PFSK-1 (cell line): ENCODE data around the gene PDCD11.

ENCODE experiments used
- POLR2AphosphoS5 ChIP-seq: IDR thresholded peaks from 2 replicates; pipeline ENCODE4 v1.6.1; 2012; ENCODE audit warnings: low read depth, mild to moderate bottlenecking, control low read depth, low read length, moderate library complexity
- REST ChIP-seq, 2 experiments: IDR thresholded peaks; 2 replicates each; pipeline versions ENCODE4 v1.6.1 to v1.8.0; 2011 to 2012; ENCODE audit warnings: low read depth in 2 of 2, low read length in 2 of 2, control low read depth in 1 of 2, inconsistent platforms in 1 of 2, mild to moderate bottlenecking in 1 of 2, moderate library complexity in 1 of 2; ENCODE audit not compliant: insufficient read depth in 1 of 2
- TAF1 ChIP-seq: IDR thresholded peaks from 2 replicates; pipeline ENCODE4 v1.6.1; 2012; ENCODE audit warnings: low read length, control low read depth, borderline replicate concordance; ENCODE audit not compliant: insufficient read depth

DNA sequence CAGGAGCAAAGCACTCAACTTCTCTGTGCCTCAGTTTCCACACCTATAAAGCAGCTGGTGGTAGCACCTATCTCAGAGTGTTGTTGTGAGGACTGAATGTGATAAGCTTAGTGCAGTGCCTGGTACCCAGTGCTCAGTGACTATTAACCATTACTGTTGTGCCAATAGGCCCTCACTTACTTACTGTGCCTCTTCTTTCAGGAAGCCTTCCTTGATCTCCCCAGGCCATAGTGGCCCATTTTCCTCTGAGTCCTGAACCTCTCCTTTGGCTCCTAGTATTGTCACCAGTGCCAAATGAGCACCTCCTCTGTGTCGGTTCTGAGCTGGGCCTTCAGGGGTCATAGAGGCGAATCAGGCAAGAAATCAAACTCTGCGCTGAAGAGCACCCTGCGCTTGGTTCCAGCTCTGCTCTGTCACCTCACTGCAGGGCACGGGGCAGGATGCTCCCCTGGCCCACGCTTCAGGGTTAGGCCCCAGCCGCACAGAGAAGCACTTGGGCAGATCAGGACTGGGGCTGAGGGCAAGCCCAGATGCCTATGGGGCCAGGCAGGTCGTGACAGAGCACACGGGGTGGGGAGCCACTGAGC, 59.7 kb downstream of the PDCD11 start:
- TF ChIP-seq POLR2AphosphoS5 (no peak), TAF1 (no peak), REST (IDR thresholded peaks at IDR 0.05; ENCODE audit: insufficient read depth in 1 of 2, low read depth in 2 of 2, low read length in 2 of 2) (no peak)
